IPS-18c (cell line): ENCODE data around the gene GJA5.
"Not testable (repeated sequence)": the region's sequence is repeated elsewhere in the genome, so short reads cannot be mapped to it uniquely, and the experiment has no call there.

ENCODE experiments used
- H3K4me3 ChIP-seq: 2 replicates; pipeline ENCODE4 v1.7.0; 2013; ENCODE audit warnings: low read depth, mild to moderate bottlenecking, low read length, moderate library complexity; ENCODE audit not compliant: insufficient read depth
- H3K9me3 ChIP-seq: one replicate; pipeline ENCODE4 v1.6.1; 2013; ENCODE audit warnings: mild to moderate bottlenecking, low read length, moderate library complexity; ENCODE audit not compliant: control insufficient read depth, insufficient read depth

GJA5 gene

GRCh38 chr1:147745271-147745670 lies 15.1 kb downstream of the GJA5 start:
- H3K9me3 ChIP-seq, result no peaks in the 10 kb centered on the region
- no peak overlapping the region for H3K4me3 ChIP-seq

- Histone ChIP-seq H3K9me3 (no peaks in the 10 kb centered on the region), H3K4me3 (no peak overlapping the region)
These were observed 19.3 kb downstream of the GJA5 start for GRCh38 chr1:147741065-147741464.

- Histone ChIP-seq H3K9me3 (no peaks in the 10 kb centered on the region), H3K4me3 (no peak overlapping the region)
These were observed 20.0 kb downstream of the GJA5 start for GRCh38 chr1:147740391-147740790.

- Histone ChIP-seq H3K9me3 (no peaks in the 10 kb centered on the region), H3K4me3 (no peak overlapping the region)
These were observed 21.5 kb downstream of the GJA5 start for GRCh38 chr1:147738739-147739476.

- Histone ChIP-seq H3K9me3 (no peaks in the 10 kb centered on the region), H3K4me3 (no peak overlapping the region)
These were observed 22.3 kb downstream of the GJA5 start for GRCh38 chr1:147738129-147738528.

GRCh38 chr1:147736883-147737282 lies 23.5 kb downstream of the GJA5 start:
- Histone ChIP-seq H3K9me3 (no peaks in the 10 kb centered on the region), H3K4me3 (no peak overlapping the region)

GRCh38 chr1:147735423-147735822 lies 25.0 kb downstream of the GJA5 start:
- no peak overlapping the region for H3K4me3 ChIP-seq
- no peaks in the 10 kb centered on the region for H3K9me3 ChIP-seq

GRCh38 chr1:147734291-147734841 lies 26.0 kb downstream of the GJA5 start:
- not testable (repeated sequence) for H3K9me3 ChIP-seq, H3K4me3 ChIP-seq

GRCh38 chr1:147729315-147729714 lies 31.1 kb downstream of the GJA5 start:
- Histone ChIP-seq H3K4me3 (no peak overlapping the region), H3K9me3 (no peaks in the 10 kb centered on the region)

- no peak overlapping the region for H3K4me3 ChIP-seq
These were observed 34.2 kb downstream of the GJA5 start for GRCh38 chr1:147726168-147726567.

GRCh38 chr1:147725685-147726084 lies 34.7 kb downstream of the GJA5 start:
- Histone ChIP-seq H3K4me3 (no peak overlapping the region), H3K9me3 (no peaks in the 10 kb centered on the region)

More at GRCh38 chr1:147726168-147726567, 34.2 kb downstream of the GJA5 start:
- H3K9me3 ChIP-seq, result no peaks in the 10 kb centered on the region

- Histone ChIP-seq H3K9me3 (no peaks in the 10 kb centered on the region), H3K4me3 (no peak overlapping the region)
These were observed 36.6 kb downstream of the GJA5 start for GRCh38 chr1:147723691-147724323.

- no peaks in the 10 kb centered on the region for H3K9me3 ChIP-seq
- no peak overlapping the region for H3K4me3 ChIP-seq
These were observed 38.3 kb downstream of the GJA5 start for GRCh38 chr1:147722124-147722523.

GRCh38 chr1:147721716-147722115 lies 38.7 kb downstream of the GJA5 start:
- H3K9me3 ChIP-seq, result no peaks in the 10 kb centered on the region
- no peak overlapping the region for H3K4me3 ChIP-seq

GRCh38 chr1:147720557-147720956 lies 39.8 kb downstream of the GJA5 start:
- Histone ChIP-seq H3K9me3 (no peaks in the 10 kb centered on the region), H3K4me3 (no peak overlapping the region)

GRCh38 chr1:147719711-147720225 lies 40.6 kb downstream of the GJA5 start:
- no peak overlapping the region for H3K4me3 ChIP-seq
- H3K9me3 ChIP-seq, result no peaks in the 10 kb centered on the region

GRCh38 chr1:147719029-147719698 lies 41.2 kb downstream of the GJA5 start:
- Histone ChIP-seq H3K4me3 (no peak overlapping the region), H3K9me3 (no peaks in the 10 kb centered on the region)

GRCh38 chr1:147717706-147718097 lies 42.7 kb downstream of the GJA5 start:
- no peaks in the 10 kb centered on the region for H3K9me3 ChIP-seq
- H3K4me3 ChIP-seq, result no peak overlapping the region
